Measurements from ENCODE around the gene STIM2.
"Not testable (repeated sequence)": the region's sequence is repeated elsewhere in the genome, so short reads cannot be mapped to it uniquely, and the experiment has no call there.

The STIM2 gene

DNA sequence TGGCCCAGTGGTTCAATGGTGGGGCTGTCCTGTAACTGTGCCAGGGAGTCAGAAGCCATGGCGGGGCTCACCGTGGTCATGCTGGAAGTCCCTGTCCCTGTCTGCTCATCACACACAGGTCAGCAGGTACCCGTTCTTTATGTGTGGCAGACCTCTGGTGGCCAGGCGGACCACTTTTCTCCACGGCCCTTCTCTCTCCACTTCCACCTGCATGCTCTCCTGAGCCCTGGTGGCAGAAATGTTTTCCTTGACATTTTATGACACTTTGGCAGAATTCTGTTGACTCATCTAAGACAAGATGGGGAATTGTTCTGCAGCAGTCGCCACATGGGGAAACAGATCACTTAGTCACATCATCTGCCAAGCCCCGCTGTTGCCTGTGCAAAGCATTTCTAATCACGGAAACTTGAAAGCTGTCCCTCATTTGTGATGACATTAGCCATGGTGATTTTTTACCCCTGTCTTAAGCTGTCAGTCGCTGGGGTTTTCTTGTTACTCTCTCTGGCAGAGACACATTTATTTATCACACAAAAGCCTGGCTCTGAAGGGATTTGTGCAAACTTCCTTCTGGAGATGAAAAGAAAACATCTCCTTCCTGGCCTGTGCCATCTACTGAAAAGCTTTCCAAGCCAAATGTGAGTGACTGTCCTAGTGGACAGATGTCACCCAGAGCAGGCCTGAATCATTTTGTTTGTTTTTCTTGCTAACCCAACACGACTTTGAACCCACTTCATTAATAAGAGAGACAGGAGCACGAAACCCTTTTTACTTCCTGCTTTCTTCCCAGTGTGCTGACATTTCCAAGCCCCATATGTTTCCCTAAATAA lies 38.8 kb upstream of the STIM2 start:
- H3K36me3 ChIP-seq (ENCODE audit: control insufficient read depth, insufficient read depth, low read length): no peaks in the 10 kb centered on the region
- peaks cover 20% of the 10 kb centered on the region for H3K4me1 ChIP-seq (ENCODE audit: control insufficient read depth, insufficient read depth, low read length)
- H3K9ac ChIP-seq (ENCODE audit: low read depth, low read length): no peak overlapping the region
- no peaks in the 10 kb centered on the region for H3K9me3 ChIP-seq (ENCODE audit: control insufficient read depth, insufficient read depth, low read length)
- H3K27me3 ChIP-seq (ENCODE audit: control insufficient read depth, insufficient read depth, low read length): no peaks in the 10 kb centered on the region
- no peak overlapping the region for H3K27ac ChIP-seq (ENCODE audit: low read depth, low read length)
- no peak overlapping the region for H3K4me3 ChIP-seq (ENCODE audit: low read depth, low read length)

DNA sequence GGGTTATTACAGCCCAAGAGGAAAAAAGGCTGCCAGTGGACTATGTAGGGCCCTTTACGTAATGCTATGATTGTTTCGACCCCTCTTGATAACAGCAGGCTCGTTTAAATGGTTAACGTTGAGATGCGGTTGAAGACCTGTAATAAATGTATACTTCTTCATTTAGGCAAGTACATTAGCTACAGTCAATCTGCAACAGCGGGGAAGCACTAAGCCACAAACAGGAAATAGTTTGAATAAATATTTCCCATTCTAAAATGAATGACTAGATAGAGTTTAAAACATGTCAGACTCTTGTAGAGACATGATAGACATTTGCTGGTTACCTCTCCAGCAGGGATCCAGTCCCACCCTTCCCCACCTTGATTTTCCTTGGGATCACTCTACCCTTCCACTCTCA lies 38.1 kb upstream of the STIM2 start:
- no peaks in the 10 kb centered on the region for H3K9me3 ChIP-seq (ENCODE audit: control insufficient read depth, insufficient read depth, low read length)
- no peak overlapping the region for H3K9ac ChIP-seq (ENCODE audit: low read depth, low read length)
- H3K36me3 ChIP-seq (ENCODE audit: control insufficient read depth, insufficient read depth, low read length): no peaks in the 10 kb centered on the region
- no peak overlapping the region for H3K4me3 ChIP-seq (ENCODE audit: low read depth, low read length)
- H3K4me1 ChIP-seq (ENCODE audit: control insufficient read depth, insufficient read depth, low read length): peaks cover 19% of the 10 kb centered on the region
- no peaks in the 10 kb centered on the region for H3K27me3 ChIP-seq (ENCODE audit: control insufficient read depth, insufficient read depth, low read length)
- H3K27ac ChIP-seq (ENCODE audit: low read depth, low read length): no peak overlapping the region

DNA sequence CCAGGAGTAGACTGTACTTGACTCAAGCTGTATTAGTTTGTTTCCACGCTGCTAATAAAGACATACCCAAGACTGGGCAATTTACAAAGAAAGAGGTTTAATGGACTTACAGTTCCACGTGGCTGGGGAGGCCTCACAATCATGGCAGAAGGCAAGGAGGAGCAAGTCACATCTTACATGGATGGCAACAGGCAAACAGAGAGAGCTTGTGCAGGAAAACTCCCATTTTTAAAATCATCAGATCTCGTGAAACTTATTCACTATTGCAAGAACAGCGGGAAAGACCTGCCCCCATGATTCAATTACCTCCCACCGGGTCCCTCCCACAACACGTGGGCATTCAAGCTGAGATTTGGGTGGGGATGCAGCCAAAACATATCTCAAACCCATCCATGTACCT lies 37.7 kb upstream of the STIM2 start:
- H3K9me3 ChIP-seq (ENCODE audit: control insufficient read depth, insufficient read depth, low read length); H3K27me3 ChIP-seq (ENCODE audit: control insufficient read depth, insufficient read depth, low read length); H3K27ac ChIP-seq (ENCODE audit: low read depth, low read length); H3K4me3 ChIP-seq (ENCODE audit: low read depth, low read length); H3K36me3 ChIP-seq (ENCODE audit: control insufficient read depth, insufficient read depth, low read length); H3K9ac ChIP-seq (ENCODE audit: low read depth, low read length): not testable (repeated sequence)
- peaks cover 19% of the 10 kb centered on the region for H3K4me1 ChIP-seq (ENCODE audit: control insufficient read depth, insufficient read depth, low read length)

DNA sequence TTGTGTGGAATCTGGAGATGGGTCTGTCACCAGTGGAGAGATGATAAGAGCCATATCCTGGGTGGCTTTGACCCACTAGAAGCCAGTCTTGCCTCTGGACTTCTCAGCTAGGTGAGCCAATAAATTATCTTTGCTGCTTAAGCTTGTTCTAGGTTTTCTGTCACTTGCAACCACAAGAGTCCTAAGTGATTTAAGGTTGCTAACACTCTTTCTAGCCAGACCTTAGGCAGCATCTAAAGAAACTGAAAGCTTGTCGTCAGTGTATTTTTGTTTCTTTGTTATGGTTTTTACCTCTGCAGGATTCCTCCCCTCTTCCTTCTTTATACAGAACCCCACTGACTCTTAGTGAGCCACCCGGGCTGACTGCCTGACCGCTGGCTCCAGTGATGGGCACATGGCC lies 37.1 kb upstream of the STIM2 start:
- H3K4me1 ChIP-seq (ENCODE audit: control insufficient read depth, insufficient read depth, low read length): peaks cover 17% of the 10 kb centered on the region
- H3K4me3 ChIP-seq (ENCODE audit: low read depth, low read length): no peak overlapping the region
- H3K9ac ChIP-seq (ENCODE audit: low read depth, low read length): no peak overlapping the region
- no peaks in the 10 kb centered on the region for H3K27me3 ChIP-seq (ENCODE audit: control insufficient read depth, insufficient read depth, low read length)
- H3K9me3 ChIP-seq (ENCODE audit: control insufficient read depth, insufficient read depth, low read length): no peaks in the 10 kb centered on the region
- no peak overlapping the region for H3K27ac ChIP-seq (ENCODE audit: low read depth, low read length)
- no peaks in the 10 kb centered on the region for H3K36me3 ChIP-seq (ENCODE audit: control insufficient read depth, insufficient read depth, low read length)

DNA sequence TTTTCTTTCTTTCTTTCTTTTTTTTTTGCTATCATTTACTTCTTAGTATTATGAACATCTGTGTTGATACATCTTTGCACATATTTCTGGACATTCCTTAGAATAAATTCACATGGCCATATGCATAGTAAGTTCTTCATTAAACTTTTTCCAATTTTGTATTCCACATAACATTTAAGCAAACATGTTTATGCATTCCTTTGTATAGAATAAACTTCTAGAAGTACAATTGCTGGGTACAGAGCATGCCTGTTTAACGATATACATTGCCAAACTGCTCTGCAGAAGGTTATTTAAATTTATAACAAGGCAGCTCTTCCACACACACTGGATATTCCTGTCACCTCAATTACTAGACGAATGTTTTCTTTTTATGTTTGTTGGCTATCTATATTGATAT lies 36.0 kb upstream of the STIM2 start:
- Histone ChIP-seq H3K27ac (ENCODE audit: low read depth, low read length) (no peak overlapping the region), H3K27me3 (ENCODE audit: control insufficient read depth, insufficient read depth, low read length) (no peaks in the 10 kb centered on the region), H3K4me1 (ENCODE audit: control insufficient read depth, insufficient read depth, low read length) (peaks cover 8% of the 10 kb centered on the region), H3K4me3 (ENCODE audit: low read depth, low read length) (no peak overlapping the region), H3K9me3 (ENCODE audit: control insufficient read depth, insufficient read depth, low read length) (no peaks in the 10 kb centered on the region), H3K36me3 (ENCODE audit: control insufficient read depth, insufficient read depth, low read length) (no peaks in the 10 kb centered on the region), H3K9ac (ENCODE audit: low read depth, low read length) (no peak overlapping the region)

DNA sequence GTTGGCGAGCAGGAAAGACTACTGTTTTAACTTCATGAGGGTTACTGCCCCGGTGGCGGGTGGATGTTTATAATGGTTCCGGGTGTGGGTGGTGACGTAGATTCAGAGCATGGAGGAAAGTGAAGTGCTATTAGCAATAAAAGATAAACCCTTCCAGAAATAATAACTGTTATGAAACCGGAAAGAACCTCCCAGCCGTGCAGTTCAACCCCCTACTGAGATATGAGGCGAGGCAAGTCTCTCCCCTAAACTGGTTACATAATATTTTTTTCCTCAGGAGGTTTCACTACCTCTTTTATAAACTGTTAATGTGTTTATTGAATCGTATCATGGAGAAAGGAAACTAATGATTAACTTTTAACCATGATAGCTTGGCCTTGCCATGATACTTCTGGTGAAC lies 33.9 kb upstream of the STIM2 start:
- no peaks in the 10 kb centered on the region for H3K27me3 ChIP-seq (ENCODE audit: control insufficient read depth, insufficient read depth, low read length)
- H3K9ac ChIP-seq (ENCODE audit: low read depth, low read length): no peak overlapping the region
- H3K27ac ChIP-seq (ENCODE audit: low read depth, low read length): no peak overlapping the region
- peaks cover 17% of the 10 kb centered on the region for H3K4me1 ChIP-seq (ENCODE audit: control insufficient read depth, insufficient read depth, low read length)
- H3K36me3 ChIP-seq (ENCODE audit: control insufficient read depth, insufficient read depth, low read length): no peaks in the 10 kb centered on the region
- no peak overlapping the region for H3K4me3 ChIP-seq (ENCODE audit: low read depth, low read length)
- no peaks in the 10 kb centered on the region for H3K9me3 ChIP-seq (ENCODE audit: control insufficient read depth, insufficient read depth, low read length)

DNA sequence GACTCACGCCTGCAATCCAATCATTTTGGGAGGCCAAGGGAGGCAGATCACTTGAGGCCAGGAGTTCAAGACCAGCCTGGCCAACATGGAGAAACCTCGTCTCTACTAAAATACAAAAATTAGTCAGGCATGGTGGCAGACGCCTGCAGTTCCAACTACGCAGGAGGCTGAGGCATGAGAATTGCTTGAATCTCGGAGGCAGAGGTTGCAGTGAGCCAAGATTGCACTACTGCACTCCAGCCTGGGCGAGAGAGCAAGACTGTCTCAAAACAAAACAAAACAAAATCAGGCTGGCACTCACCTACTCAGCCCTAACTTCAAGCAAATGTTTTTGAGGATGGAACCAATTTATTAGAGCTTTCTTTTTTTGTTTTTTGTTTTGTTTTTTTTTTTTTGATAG lies 33.3 kb upstream of the STIM2 start:
- H3K27me3 ChIP-seq (ENCODE audit: control insufficient read depth, insufficient read depth, low read length); H3K27ac ChIP-seq (ENCODE audit: low read depth, low read length); H3K9me3 ChIP-seq (ENCODE audit: control insufficient read depth, insufficient read depth, low read length); H3K36me3 ChIP-seq (ENCODE audit: control insufficient read depth, insufficient read depth, low read length); H3K4me3 ChIP-seq (ENCODE audit: low read depth, low read length); H3K9ac ChIP-seq (ENCODE audit: low read depth, low read length): not testable (repeated sequence)
- peaks cover 17% of the 10 kb centered on the region for H3K4me1 ChIP-seq (ENCODE audit: control insufficient read depth, insufficient read depth, low read length)

DNA sequence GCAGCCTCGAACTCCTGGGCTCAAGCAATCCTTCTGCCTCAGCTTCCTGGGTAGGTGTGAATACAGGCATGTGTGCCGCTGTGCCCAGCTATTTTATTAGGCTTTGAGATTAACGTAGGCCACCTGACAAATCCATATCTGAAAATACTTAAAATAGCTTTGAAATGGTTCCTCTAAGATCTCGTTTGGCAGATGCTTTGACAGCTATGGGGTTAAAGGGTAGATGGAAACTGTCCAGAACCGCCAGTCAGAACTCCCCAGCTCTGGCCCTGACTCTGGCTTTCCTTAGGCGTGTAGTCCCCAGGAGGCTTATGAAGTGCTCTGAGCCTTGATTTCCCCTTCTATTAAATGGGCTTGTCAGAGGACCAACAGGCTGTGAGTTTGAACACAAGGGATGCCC lies 32.8 kb upstream of the STIM2 start:
- no peak overlapping the region for H3K27ac ChIP-seq (ENCODE audit: low read depth, low read length)

DNA sequence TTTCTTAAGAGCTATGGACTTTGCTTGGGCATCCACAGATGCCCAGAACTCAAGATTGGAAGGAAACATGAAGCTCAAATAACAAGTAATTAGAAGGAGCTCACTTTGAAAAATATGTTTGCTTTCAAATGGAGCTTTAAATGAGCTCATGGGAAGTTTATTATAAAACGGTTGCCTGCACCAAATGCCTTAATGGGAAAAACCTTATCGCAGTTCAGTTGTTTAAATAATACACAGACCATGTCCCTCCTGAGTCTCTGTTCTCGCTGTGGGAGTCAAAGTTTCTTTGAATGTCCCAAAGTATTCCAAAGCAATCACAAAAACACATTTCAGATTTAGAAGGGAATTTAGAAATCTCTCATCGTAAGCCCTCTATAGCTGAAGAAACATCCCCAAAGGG lies 31.6 kb upstream of the STIM2 start:
- H3K36me3 ChIP-seq (ENCODE audit: control insufficient read depth, insufficient read depth, low read length): no peaks in the 10 kb centered on the region
- H3K9me3 ChIP-seq (ENCODE audit: control insufficient read depth, insufficient read depth, low read length): no peaks in the 10 kb centered on the region
- no peak overlapping the region for H3K9ac ChIP-seq (ENCODE audit: low read depth, low read length)
- no peaks in the 10 kb centered on the region for H3K27me3 ChIP-seq (ENCODE audit: control insufficient read depth, insufficient read depth, low read length)
- H3K4me1 ChIP-seq (ENCODE audit: control insufficient read depth, insufficient read depth, low read length): peaks cover 12% of the 10 kb centered on the region
- H3K27ac ChIP-seq (ENCODE audit: low read depth, low read length): no peak overlapping the region
- no peak overlapping the region for H3K4me3 ChIP-seq (ENCODE audit: low read depth, low read length)

More for the DNA sequence above, 32.8 kb upstream of the STIM2 start:
- H3K9ac ChIP-seq (ENCODE audit: low read depth, low read length): no peak overlapping the region
- H3K4me3 ChIP-seq (ENCODE audit: low read depth, low read length): no peak overlapping the region
- H3K9me3 ChIP-seq (ENCODE audit: control insufficient read depth, insufficient read depth, low read length): no peaks in the 10 kb centered on the region
- H3K4me1 ChIP-seq (ENCODE audit: control insufficient read depth, insufficient read depth, low read length): peaks cover 17% of the 10 kb centered on the region
- H3K27me3 ChIP-seq (ENCODE audit: control insufficient read depth, insufficient read depth, low read length): no peaks in the 10 kb centered on the region
- no peaks in the 10 kb centered on the region for H3K36me3 ChIP-seq (ENCODE audit: control insufficient read depth, insufficient read depth, low read length)

DNA sequence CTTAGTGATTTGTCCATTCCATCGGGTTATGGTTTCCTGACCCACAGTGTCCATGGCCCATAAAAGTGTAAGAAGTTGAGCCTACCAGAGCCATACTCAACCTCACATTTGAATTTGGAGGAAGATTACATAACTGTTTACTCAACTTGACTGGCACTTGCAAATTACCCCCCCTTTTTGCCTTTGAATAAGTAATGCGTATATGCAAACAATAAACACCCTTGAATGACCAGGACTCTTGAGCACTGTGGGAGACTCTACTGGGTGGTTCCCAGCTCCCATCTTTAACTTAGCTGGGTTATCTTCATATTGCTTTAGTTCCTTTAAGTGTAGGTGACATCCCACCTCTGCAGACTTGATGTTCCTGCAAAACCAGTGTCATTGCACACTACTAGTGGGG lies 30.6 kb upstream of the STIM2 start:
- Histone ChIP-seq H3K9ac (ENCODE audit: low read depth, low read length) (no peak overlapping the region), H3K4me3 (ENCODE audit: low read depth, low read length) (no peak overlapping the region), H3K4me1 (ENCODE audit: control insufficient read depth, insufficient read depth, low read length) (peaks cover 11% of the 10 kb centered on the region), H3K9me3 (ENCODE audit: control insufficient read depth, insufficient read depth, low read length) (no peaks in the 10 kb centered on the region), H3K36me3 (ENCODE audit: control insufficient read depth, insufficient read depth, low read length) (no peaks in the 10 kb centered on the region), H3K27ac (ENCODE audit: low read depth, low read length) (no peak overlapping the region), H3K27me3 (ENCODE audit: control insufficient read depth, insufficient read depth, low read length) (no peaks in the 10 kb centered on the region)

DNA sequence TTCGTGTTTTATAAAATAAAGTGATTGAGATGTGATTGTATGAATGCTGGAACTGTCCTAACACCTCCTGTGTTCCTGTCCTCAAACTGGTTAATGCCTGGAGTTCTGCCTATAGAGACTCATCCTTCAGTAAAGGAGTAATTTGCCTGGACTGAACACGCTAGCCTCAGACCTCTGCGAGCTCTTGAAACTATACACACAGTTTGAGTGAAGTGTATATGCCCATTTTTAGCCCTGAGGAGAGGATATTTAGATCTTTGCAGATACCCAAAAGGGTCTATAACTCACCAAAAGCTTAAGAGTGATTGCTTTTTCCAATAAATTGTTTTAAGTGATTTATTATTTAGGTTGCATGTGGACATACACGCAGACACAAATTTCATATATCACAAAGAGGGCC lies 29.9 kb upstream of the STIM2 start:
- Histone ChIP-seq H3K9ac (ENCODE audit: low read depth, low read length) (no peak overlapping the region), H3K4me1 (ENCODE audit: control insufficient read depth, insufficient read depth, low read length) (peaks cover 11% of the 10 kb centered on the region), H3K27ac (ENCODE audit: low read depth, low read length) (no peak overlapping the region), H3K36me3 (ENCODE audit: control insufficient read depth, insufficient read depth, low read length) (no peaks in the 10 kb centered on the region), H3K9me3 (ENCODE audit: control insufficient read depth, insufficient read depth, low read length) (no peaks in the 10 kb centered on the region), H3K4me3 (ENCODE audit: low read depth, low read length) (no peak overlapping the region), H3K27me3 (ENCODE audit: control insufficient read depth, insufficient read depth, low read length) (no peaks in the 10 kb centered on the region)

All from HUES48 (cell line).